HG03175 (cell line): Measurements from ENCODE around the gene MIA2.

Source experiments
- ATAC-seq: cut with Tn5 transposase; IDR thresholded peaks from one replicate; pipeline ENCODE4 v1.9.1; 2021; ENCODE audit warnings: mild to moderate bottlenecking, moderate library complexity; ENCODE audit not compliant: unreplicated experiment

MIA2 gene

GRCh38 chr14:39432619-39433451 is 199.1 kb downstream of the MIA2 start:
- peak; percentile 65 for ATAC-seq

- no peak for ATAC-seq
Measured at GRCh38 chr14:39433452-39433813, 199.7 kb downstream of the MIA2 start.

DNA sequence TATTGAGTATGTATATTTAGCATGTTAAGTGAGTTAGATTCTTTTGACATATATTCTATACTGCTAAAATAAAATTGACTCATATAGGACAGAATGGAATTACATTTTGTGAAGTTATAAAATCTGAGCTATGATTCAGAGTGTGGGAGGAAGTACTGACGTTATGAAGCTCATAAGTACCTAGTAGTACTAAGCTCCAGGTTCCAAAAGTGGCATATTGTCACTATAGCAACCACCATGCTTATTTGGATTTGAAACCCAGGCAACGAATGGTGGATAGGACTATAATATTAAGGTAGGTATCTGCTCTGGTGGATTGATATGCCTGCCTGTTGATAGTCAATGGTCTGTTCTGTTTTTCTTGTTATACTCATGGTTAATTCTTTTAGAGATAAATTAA is 200.7 kb downstream of the MIA2 start:
- no peak for ATAC-seq

DNA sequence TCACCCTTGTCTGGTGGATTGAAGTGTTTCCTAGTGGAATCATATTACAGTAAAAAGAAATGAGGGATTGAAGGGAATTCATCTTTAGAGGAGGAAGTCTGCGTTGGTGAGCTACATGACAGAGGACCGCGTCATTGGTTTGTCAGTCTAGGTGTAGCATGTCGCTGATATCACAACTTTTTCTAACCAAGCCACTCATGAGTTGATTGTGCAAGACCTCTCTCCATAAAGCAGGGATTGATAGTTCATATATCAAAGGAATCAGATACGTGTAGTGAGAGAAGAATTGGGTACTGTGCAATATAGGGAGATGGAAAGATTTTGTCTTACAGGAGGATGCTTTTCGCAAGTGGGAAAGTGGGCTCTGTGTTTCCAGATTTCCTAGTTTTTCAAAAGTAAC is 201.5 kb downstream of the MIA2 start:
- ATAC-seq, result no peak
